ENCODE measurements around the gene MDGA2.
"Not testable (repeated sequence)": the region's sequence is repeated elsewhere in the genome, so short reads cannot be mapped to it uniquely, and the experiment has no call there.

Gene MDGA2

DNA sequence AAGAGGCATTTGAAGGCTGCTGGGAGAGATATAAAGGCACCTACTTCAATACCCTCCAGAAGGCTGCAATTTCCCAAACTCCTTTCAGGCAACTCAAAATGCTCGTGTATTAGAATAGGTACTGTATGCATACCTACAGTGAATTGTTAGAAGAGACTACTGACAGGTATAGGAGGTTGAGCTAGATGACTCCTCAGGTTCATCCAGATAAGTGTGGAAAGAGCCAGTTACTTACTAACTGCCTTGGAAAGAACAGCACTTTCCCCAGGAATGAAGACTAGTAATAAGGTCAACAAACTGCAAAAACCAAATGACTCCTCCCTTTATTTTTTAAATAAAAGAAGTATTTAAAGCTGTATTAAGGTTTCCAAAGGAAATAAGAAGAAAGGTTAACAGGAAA is 429.0 kb downstream of the MDGA2 start:
- DNase-seq (ENCODE audit: low read depth in 2 of 2, low spot score in 1 of 2): no peak

DNA sequence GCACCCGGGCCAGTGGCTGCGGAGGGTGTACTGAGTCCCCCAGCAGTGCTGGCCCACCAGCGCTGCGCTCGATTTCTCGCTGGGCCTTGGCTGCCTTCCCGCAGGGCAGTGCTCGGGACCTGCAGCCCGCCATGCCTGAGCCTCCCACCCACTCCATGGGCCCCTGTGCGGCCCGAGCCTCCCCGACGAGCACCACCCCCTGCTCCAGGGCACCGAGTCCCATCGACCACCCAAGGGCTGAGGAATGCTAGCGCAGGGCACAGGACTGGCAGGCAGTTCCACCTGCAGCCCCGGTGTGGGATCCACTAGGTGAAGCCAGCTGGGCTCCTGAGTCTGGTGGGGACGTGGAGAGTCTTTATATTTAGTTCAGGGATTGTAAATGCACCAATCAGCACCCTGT is 432.8 kb downstream of the MDGA2 start:
- DNase-seq (ENCODE audit: low read depth in 2 of 2, low spot score in 1 of 2): not testable (repeated sequence)

DNA sequence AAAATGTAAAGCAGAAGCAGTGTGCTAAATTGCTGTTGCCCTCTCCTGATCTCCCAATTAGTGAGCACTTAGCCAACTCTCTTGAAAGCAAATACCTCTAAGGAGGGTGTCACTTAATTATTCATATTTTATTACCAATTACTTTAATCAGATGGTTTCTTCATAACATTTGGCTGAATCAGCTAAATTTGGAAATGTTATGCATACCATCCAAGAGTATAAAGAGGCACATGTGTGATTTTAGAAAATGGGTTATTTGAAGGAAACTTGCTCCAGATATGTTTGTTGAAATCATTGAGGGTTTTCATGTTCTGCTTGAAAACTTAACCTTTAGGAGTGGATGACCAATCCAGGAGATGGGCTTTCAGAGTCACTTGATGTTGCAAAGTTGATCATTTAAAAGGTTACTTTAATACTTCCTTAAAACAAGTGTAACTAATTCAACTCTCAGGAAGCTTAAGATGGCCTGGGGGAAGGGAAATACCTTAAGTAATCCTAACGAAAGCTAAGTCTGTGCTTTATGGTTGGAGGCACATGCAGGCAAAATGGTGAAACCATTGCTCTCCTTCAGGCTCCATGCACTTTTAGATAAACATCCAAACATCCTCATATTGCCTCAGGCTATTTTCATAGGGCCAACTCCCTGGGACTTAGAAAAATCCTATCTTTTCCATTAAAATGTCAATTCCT is 434.5 kb downstream of the MDGA2 start:
- DNase-seq (ENCODE audit: low read depth in 2 of 2, low spot score in 1 of 2): no peak

DNA sequence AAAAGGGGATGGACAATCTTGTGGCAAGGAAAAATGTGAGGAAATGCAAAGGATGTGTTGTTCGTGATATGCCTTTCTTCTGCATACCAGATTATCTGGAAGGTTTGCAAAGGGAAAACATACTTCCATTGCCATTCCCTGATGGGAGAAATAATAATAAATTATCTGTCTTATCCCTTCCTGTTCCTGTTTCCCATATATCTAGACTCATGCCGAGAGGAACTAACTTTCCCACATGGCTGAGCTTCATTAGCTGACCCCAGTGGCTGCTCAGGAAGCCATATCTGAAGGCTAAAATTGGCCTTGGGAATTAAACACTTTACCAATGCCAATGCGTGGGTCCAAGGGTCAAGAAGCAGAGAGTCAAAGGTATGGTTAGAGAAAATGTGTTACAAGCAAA is 439.8 kb downstream of the MDGA2 start:
- DNase-seq (ENCODE audit: low read depth in 2 of 2, low spot score in 1 of 2): no peak

DNA sequence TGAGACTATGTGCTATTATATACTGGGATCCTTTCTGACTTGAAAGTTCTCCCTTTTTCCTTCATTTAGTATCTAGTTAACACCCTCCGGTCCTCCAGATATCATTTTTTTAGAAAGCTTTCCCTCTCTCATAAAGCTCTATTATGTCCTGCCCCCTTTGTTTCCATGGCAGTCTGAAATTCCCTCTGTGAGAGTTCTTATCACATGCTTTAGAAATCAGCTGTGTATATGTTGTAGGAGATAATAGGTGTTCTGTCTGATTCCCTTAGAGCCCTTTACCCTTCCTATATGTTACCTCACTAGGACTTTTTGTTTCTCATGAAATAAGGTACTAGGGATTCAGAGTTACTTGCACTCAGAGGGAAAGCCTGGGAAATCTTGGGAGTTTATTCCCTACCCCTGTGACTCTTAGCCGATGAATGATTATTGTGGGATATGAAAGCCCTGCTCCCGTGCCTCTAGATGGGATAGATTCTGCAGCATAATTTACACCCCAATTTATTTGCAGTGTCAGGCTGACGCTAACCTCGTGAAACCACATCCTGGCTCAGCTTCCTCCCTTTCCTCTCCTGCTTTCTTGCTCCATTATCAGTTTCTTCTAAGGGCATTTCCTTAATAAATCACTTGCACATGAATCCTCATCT is 448.4 kb downstream of the MDGA2 start:
- no peak for DNase-seq (ENCODE audit: low read depth in 2 of 2, low spot score in 1 of 2)

DNA sequence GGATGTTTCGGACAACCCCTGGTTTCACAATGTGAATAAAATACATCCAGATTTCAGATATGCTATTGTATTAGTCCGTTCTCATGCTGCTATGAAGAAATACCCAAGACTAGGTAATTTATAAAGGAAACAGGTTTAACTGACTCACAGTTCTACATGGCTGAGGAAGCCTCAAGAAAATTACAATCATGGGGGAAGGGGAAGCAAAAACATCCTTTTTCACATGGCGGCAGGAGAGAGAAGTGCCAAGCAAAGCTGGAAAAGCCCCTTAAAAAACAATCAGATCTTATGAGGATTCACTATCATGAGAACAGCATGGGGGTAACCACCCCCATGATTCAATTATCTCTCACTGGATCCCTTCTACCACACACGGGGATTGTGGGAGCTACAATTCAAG is 451.7 kb downstream of the MDGA2 start:
- no peak for DNase-seq (ENCODE audit: low read depth in 2 of 2, low spot score in 1 of 2)

DNA sequence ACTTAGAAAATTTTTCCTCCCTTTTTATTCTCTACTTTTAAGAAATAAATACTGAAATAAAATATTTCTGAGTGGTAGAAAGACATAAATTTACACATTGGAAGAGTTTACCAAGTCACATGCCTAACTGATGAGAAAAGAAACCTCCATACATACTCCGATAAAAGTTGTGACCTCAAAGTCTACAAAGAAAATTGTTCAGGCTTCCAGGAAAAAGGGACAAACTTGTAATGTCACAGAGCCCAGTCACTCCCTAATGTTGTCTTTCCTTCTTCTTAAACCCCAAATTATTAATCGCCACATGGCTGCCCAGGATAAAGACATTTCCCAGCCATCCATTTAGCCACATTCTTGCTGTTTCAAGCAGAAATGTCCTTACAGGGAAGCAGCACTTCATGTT is 455.3 kb downstream of the MDGA2 start:
- DNase-seq (ENCODE audit: low read depth in 2 of 2, low spot score in 1 of 2): no peak

DNA sequence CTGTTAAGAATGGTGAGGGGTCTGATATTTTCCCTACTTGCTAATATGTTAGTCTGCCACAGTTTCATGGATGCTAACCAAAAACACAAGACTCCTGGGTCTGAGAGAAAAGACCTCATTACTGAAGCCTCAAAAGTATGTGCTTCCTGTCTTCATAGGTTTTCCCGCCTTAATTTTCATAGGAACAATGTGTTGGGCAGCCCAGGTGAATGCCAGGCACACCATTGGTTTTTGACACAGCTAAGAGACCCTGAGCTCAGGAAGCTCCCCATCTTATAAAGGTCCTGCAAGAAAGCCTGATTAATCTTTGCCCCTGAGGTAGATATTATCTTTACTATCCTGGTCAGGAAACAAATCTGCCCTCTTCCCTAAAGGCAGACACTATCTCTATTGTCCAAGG is 464.1 kb downstream of the MDGA2 start:
- no peak for DNase-seq (ENCODE audit: low read depth in 2 of 2, low spot score in 1 of 2)

DNA sequence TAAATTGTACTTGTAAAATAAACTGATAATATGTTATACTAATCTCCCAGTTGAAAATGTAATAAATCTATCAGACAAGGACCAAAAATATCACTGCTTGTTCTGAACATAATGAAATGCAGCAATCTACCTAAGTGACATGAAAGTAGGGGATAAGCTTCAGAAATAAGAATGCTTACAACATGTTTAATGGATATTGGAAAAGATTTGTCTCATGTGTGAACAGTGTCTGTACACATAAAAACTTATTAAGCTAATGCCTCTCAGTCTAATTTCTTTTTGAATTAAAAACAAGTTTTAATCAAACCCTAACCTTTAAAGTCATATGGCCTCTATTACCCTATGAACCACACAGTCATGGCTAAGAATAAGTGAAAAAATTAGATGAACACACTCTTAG is 465.3 kb downstream of the MDGA2 start:
- no peak for DNase-seq (ENCODE audit: low read depth in 2 of 2, low spot score in 1 of 2)

DNA sequence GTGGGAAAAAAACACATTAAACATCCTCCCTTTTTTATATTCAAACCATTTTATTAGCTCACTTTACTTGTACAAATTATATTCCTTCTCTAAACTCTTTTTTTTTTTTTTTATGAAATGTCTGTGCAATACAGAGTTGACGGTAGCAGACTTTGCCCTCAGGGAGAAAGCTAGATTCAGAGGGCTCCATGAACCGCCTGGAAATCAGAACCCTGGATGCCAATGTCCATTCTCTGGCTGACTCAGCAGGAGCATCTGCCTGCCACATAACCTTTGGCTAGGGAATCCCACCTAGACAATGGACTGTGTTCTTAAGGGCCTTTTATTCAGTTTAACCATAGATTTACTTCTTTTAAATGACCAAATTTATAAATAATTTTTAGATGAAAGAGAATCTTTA is 467.0 kb downstream of the MDGA2 start:
- DNase-seq (ENCODE audit: low read depth in 2 of 2, low spot score in 1 of 2): no peak

DNA sequence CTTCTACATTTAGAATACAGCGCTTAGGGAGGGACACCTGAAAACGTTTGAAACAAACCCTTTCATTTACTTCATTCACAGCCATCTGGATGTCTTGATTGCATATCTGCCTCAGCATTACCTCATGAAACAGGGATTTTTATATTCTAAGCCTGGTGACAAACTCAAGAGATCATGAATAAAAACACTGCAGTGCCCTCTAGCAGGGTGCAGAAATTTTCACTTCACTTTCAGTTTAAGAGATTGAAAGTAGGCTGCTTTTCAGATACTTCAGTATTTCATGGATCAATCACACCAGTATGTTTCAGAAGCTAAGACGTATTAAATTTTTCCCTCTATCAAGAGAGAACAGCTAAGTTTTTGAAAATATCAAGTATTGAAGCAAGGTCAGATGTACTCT is 467.8 kb downstream of the MDGA2 start:
- DNase-seq (ENCODE audit: low read depth in 2 of 2, low spot score in 1 of 2): no peak

DNA sequence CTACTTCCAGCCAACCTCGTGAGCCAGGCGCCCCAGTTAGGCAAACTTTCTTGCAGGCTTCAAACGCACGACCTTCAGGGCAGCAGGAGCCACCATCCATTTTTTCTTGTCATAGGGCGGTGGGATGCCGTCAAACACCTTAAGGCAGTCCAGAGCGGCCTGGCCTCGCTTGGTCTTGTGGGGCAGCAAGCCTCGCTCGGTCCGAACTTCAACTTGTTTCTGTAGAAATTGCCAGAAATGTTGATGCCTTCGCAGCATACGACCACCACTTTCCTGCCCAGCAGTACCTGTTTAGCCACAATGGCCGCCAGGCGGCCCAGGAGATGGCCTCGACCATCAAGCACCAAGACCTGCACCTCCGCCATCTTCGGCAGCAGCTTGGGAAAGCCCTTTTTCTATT is 474.7 kb downstream of the MDGA2 start:
- DNase-seq (ENCODE audit: low read depth in 2 of 2, low spot score in 1 of 2): no peak

DNA sequence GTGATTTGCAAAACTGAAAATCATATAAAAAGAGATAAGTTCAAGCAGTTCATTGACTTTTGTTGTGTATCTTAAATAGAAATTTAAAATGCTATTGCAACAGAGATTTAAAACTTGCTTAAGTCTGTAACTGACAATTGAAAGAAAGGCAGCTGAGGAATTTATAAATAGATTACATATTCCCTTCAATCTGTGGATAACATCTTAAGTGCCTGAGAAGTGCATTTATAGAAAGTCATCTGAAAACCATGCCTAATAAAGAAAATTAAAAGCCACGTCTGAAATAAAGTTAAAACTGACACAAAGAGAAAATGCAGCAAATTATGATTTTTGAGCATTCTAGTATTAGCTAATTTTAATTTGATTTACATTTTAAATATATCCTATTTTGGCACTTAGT is 479.8 kb downstream of the MDGA2 start:
- DNase-seq (ENCODE audit: low read depth in 2 of 2, low spot score in 1 of 2): no peak

DNA sequence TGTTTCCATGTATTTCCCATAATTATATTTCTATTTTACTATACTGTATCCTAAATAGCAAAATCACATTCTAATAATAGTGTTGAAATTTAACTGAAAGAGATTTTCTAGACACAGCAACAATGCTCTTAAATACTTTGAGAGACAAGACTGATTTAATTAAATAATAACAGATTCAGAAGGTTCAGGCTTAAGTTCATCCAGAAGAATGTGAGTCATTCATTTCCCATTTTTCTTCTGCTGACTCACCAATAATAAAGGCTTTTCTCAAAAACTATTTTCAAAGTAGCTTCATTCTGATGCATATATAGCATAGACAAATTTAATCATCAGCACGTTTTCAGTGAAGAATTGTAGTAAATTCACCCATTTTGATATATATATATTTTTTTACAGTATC is 481.4 kb downstream of the MDGA2 start:
- no peak for DNase-seq (ENCODE audit: low read depth in 2 of 2, low spot score in 1 of 2)

DNA sequence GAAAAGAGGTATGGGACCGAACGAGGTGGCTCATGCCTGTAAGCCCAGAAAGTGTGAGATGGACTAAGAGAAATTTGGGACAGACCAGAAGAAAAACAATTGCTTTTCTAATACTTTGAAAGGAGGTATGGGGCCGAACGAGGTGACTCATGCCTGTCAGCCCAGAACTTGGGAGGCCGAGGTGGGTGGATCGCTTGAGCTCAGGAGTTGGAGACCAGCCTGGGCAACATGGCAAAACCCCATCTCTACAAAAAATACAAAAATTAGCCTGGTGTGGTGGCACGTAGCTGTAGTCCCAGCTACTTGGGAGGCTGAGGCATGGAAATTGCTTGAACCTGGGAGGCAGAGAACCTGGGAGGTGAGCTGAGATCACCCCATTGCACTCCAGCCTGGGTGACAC is 483.2 kb downstream of the MDGA2 start:
- DNase-seq (ENCODE audit: low read depth in 2 of 2, low spot score in 1 of 2): not testable (repeated sequence)

DNA sequence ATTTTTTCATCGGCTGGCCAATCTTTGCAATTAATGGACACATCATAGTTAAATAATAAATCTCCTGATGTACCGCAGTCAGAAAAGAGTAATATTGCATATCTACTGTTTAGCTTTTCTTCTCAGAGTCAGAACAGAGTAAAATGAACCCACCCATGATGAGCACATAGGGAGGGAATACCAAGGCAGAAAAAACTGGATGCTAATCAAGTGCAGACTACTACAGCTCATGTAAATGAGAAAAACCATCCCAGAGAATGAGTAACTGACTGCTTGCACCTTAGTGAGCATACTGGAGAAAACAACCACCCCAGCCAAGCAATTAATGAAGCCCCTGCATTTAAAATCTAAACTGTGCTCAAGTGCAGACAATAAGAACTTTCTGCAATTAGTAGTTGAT is 483.7 kb downstream of the MDGA2 start:
- no peak for DNase-seq (ENCODE audit: low read depth in 2 of 2, low spot score in 1 of 2)

DNA sequence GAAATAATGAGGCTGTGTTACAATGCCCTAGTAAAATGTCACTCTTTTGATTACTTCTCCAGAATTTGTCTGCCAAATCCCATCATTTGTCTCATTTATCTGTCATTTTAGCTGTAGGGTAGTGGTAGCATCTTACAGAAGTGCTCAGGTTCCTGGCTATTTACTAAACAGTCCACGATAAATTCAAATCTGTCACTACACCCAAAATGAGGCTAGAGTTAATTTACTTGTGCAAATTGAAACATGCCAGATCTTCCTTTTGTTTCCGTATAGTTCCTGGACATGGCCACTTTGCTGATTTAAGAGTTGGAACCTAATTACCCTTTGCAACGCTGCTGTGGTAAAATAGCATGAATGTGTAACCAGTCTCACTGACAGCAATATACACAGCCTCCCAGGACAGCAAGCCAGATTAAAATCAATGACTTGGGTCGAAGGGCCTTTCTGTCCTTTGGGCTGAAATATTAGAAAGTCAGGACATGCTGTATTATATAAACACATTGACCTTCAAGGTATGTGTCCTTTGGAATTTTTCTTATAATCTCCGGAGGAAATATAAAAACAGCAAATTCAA is 485.4 kb downstream of the MDGA2 start:
- no peak for DNase-seq (ENCODE audit: low read depth in 2 of 2, low spot score in 1 of 2)

DNA sequence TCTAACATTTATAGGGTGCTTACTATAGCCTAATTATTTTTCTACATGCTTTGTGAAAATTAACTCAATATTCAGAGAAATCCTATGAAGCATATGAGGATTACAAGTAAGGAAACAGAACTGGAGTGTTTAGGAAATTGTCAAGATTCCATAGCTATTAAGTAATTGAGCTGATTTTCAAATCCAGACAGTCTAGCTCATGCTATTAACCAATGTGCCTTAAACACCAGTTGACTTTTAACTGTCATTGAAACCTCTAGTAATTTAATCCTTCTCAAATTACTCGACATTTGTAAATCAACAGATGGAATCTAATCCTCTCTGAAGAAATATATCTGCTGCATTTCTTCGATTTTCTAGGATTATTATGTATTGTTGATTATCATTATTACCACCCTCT is 488.9 kb downstream of the MDGA2 start:
- DNase-seq (ENCODE audit: low read depth in 2 of 2, low spot score in 1 of 2): no peak

DNA sequence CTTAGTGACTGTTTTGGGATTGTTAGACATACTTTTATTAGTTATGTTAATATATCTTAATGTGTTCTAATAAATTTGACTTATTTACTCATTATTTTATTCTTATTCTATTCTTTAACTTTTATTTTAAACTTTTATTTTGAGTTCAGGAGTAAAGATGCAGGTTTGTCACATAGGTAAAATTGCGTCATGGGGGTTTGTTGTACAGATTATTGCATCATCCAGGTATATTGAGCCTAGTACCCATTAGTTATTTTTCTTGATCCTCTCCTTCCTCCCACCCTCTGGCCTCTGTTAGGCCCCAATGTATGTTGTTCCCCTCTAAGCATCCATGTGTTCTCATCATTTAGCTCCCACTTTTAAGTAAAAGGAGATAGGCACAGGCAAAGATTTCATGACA is 495.5 kb downstream of the MDGA2 start:
- DNase-seq (ENCODE audit: low read depth in 2 of 2, low spot score in 1 of 2): no peak

DNA sequence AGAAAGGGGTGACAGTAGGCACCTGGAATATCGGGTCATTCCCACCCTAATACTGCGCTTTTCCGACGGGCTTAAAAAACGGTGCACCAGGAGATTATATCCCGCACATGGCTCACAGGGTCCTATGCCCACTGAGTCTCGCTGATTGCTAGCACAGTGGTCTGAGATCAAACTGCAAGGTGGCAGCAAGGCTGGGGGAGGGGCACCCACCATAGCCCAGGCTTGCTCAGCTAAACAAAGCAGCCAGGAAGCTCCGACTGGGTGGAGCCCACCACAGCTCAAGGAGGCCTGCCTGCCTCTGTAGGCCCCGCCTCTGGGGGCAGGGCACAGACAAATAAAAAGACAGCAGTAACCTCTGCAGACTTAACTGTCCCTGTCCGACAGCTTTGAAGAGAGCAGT is 503.5 kb downstream of the MDGA2 start:
- DNase-seq (ENCODE audit: low read depth in 2 of 2, low spot score in 1 of 2): not testable (repeated sequence)

DNA sequence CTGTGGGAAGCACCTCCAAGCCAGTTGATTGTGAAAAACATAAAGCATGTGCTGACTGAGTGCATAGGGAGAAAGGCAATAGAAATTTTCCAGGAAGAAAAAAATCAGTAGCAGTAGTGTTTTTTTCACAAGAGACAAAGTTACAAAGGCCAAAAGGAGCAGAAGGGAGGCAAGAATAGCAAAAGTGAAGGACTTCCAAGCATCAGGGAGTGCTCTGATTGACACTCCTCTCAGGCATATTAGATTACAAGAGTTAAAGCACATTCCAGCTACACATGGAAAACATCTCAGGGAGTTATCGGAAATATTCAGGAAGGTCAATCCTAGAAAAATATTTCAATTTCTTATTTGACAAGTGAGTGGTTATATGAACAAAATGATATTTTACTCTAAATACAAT is 508.0 kb downstream of the MDGA2 start:
- DNase-seq (ENCODE audit: low read depth in 2 of 2, low spot score in 1 of 2): no peak

DNA sequence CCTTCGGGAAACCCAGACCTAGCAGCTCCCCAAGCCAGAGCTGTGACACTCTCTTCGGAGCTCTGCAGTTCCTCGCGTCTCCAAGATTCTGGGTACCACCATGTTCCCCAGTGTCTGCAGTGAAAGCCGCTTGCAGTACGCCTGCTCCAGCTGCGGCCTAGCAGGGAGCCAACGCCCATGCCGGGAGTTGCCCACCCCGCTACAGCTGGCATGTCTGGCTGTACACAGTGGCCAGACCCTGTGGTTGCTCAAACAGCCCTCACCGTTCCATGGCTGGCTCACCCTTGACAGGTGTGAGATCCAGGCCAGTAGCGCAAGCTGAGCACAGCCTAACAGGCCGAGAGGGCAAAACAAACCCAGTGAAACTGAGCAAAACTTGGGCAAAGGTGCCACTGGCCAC is 520.0 kb downstream of the MDGA2 start:
- no peak for DNase-seq (ENCODE audit: low read depth in 2 of 2, low spot score in 1 of 2)

DNA sequence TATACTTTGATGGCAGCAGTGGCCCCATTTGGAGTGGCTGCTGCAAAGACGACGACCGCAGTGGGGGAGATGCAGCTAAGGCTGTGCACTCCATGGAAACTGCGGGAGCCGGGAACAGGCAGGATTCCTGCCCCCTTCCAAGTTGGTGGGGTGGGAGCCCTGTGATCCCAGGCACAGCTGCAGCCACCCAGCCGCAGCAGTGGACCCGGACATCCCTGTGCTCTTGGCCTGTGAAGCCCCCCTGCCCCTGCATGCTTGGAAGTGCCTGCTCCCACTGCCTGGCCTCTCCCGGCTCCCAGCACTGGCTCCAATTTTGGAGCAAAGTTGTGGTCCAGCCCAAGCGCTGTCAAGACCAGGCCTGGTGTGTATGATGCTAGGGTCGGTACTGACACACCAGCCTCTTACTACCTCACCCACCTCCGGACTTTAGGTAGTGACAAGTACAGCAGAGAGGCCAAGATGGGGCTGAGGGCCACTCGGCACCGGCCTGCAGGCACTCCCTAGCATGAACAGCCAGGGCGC is 521.1 kb downstream of the MDGA2 start:
- no peak for DNase-seq (ENCODE audit: low read depth in 2 of 2, low spot score in 1 of 2)

All from stimulated activated CD8-positive, alpha-beta memory T cell treated with anti-CD3 and anti-CD28 coated beads, Interleukin-4, amount 100 ng/mL, for 1 hour (primary cell).